GM21390 (cell line): ENCODE results near the gene HECTD3.
A peak's percentile ranks its signal among the peaks of the same experiment; 100 is the strongest.
"Not testable (repeated sequence)": the region's sequence is repeated elsewhere in the genome, so short reads cannot be mapped to it uniquely, and the experiment has no call there.

ENCODE experiments used
- ATAC-seq: cut with Tn5 transposase; IDR thresholded peaks from one replicate; pipeline ENCODE4 v1.9.1; 2021; ENCODE audit not compliant: unreplicated experiment

The HECTD3 gene

DNA sequence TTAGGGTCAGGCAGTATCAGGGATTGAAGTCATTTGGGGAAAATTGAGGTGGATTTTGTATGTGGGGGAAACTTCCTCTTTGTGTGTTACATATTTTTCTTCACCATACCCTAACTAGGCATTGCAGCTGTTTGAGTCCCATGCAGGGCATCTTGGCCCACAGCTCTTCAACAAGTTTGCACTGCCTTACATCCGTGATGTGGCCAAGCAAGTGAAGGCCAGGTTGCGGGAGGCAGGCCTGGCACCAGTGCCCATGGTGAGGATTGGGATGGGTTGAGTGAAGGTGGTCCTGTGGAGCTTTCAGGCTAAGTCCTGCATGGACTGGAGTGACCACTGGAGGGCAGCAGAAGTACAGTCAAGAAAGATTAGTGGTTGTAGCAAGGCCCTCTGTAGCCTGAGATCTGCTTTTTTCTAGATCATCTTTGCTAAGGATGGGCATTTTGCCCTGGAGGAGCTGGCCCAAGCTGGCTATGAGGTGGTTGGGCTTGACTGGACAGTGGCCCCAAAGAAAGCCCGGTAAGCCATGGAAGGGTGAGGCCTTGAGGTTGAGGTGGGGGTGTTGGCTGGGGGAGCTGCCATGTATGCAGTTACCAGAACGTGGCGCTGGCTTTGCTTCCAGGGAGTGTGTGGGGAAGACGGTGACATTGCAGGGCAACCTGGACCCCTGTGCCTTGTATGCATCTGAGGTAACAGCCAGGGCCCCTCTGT is 3.4 kb upstream of the HECTD3 start:
- ATAC-seq = no peak

GRCh38 chr1:45013551-45014209 is 2.6 kb upstream of the HECTD3 start:
- no peak for ATAC-seq

GRCh38 chr1:45012639-45013278 is 1.6 kb upstream of the HECTD3 start:
- no peak for ATAC-seq

GRCh38 chr1:45011837-45012638 is 914 bp upstream of the HECTD3 start, which contains the start of gene UROD:
Gene UROD, plus strand, starts transcription at chr1:45012254. Its CDS starts 12 bp downstream, at chr1:45012266.
- ATAC-seq = peak; percentile 67

DNA sequence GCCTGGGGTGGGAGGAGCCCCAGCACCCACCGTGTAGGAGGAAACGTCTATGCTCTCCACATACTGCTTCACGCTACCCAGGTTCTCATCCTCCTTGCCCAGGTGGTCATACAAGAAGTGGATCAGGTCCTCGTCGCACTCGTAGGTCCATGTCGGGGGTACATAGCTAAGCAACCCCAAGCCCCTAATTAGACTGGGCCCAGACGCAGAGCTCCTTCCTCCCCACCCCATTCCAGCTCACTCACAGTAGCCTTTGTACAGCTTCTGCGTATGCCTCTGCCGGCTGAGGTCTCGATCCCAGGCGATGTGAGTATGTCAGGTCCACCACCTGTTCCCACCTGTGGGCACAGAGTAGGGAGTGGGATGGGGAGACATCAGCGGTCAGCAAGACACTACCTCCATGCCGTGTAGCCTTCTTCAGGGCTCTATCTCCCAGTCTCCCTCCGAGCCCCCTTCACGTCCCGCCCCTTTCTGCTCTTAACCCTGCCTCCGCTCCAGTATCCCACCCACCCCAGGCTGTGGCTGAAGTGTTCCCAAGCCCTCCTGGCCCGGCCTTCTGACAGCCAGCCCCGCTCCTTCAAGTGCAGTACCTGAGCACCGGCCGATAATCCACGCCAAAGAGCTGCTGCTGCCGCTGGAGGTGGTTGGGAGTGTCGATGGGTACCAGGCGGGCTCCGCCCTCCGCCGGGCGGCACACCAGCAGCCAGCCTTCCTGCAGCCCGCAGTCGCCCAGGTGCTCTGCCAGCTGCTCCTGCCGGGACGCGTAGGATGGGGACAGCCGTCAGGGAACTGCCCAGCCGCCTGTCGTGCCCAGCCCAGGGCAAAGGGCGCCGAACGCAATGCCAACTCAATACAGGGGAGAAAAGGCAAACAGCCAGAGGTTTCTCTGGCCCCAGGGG is 919 bp downstream of the HECTD3 start:
- no peak for ATAC-seq

DNA sequence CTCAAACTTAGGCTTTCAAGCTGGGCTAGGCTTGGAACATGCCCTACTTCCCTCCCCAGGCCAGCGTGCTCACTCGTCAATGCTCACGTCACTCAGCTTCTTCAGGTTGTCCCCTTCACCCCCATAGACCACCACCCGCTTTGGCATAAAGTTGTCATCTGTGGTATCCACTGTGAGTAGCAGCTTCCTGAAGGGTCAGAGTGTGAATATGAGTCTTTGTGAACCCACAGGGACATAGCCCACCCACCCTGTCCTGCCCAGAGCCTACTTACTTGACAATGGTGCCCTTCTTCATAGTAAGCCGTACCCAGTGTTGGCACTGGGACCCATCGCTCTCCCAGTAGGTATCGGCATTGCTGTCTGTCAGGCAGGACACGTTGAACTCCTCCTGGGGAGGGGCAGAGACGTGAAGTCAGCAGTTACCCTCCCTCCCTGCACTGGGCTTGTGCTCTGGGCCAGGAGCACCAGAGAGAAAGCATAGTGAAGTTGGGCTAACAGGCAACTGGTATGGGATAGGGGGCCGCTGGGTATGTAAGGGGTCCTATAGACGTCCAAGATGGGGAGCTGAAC is 1.7 kb downstream of the HECTD3 start:
- ATAC-seq = no peak

DNA sequence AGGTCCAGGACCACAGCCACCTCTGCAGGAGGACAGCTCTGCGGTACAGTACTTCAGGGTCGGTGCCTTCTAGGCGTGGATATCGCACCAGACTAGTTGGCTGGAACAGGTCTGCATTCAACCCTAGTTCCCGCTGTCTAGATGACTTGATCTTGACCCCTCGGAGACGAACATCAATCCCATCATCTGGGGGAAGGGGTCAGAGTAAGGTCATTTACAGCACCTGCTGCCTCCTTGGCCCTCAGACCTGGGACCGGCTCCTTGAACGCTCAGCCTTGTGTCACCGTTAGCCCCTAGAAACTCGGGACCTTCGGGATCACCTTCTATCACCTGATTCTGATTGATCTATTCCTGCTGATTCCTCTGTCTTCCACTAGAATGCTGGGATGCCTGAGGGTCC is 2.6 kb downstream of the HECTD3 start:
- no peak for ATAC-seq

DNA sequence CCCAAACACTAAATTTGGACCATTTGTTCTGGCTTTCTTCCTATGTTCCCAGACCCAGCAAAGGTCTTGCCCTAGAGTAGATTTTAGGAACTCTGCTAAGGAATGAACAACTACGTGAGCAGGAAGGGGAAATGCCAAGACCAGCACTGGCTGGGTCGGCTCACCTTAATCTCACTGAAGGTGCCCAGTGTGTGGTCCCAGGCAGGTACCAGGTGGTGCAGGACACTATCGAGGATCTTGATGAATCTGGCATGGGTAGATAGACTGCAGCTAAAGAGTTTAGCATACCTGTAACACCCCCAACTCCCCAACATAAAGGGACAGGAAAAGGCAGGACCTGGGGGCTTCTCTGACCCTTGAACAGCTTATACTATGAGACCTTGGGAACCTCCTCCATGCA is 3.0 kb downstream of the HECTD3 start:
- ATAC-seq = no peak

GRCh38 chr1:45007311-45007710 is 3.8 kb downstream of the HECTD3 start:
- ATAC-seq = no peak

- ATAC-seq = no peak
Measured at GRCh38 chr1:45005761-45006160, 5.4 kb downstream of the HECTD3 start.

- ATAC-seq = no peak
Measured at GRCh38 chr1:45004281-45004920, 6.7 kb downstream of the HECTD3 start.

DNA sequence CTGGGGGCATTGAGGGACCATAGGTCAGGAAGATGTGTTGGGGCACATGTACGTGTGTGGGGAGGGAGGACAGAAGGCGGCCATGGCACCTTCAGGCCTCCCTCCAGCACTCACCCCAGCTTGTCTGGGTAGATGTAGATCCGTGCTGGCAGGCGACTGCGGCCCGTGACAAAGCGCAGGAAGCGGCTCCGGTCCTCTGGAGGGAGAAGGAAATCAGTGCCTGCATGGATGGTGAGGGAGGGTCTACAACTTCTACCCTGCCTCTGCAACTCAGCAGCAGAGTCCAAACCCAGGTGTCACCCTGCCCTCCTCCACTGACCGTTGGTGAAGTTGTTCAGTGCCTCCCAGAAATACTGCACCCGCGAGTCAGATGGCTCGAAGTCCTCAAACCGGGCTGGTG is 7.4 kb downstream of the HECTD3 start:
- no peak for ATAC-seq

DNA sequence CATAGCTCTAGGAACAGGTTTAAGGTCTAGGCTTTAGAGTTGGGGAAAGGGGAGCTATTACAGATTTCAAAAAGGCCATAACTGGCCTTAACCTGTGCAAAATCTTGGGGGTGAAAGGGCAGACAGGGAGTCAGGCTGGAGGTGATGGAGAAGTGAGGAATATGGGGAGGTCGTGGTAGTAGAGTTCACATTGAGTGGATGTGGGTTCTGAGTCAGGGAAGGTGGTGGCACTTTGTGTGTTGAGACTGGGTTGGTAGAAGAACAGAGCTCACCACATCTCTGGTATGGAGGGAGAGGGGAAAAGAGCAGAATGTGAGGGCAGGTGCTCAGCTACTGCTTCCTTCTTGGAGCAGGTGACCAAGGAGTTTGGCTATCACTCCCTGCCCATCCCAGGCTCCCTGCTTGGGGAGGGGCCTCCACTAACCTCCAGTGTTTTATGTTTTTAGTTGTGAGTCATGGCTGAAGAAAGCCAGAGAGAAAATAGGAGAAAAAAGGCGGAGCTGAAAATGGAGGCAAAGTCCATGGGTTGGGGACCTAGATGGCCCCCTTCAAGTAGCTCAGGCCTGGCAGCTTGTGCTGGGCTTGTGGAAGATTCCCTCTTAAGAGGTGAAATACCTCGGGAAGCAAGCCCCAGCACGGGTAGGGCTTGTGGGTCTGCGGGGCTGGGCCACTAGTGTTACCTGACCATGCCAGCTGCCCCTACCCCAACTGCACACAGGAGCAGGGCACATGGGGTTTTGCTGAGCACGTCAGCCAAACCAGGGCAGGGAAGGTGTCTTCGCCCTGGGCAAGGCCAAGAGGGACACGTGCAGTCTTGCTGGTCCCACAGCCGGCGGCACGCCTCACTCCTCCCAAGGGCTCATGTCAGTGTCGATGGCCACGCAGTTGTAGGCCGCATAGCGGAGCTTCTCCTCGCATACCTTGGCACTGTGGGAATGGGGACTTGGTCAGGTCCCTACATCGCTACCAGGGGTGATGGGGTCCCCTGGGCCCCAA is 8.2 kb downstream of the HECTD3 start:
- ATAC-seq = no peak

DNA sequence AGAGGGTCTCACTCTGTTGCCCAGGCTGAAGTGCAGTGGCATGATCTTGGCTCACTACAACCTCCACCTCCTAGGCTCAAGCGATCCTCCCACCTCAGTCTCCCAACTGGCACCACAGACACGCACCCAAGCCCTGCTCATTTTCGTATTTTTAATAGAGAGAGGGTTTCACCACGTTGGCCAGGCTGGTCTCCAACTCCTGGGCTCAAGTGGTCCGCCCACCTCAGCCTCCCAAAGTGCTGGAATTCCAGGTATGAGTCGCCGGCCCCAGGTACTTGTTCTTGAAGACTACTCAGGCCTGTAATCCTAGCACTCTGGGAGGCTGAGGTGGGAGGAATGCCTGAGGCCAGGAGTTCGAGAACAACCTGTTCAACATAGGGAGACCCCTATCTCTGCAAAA is 9.5 kb downstream of the HECTD3 start:
- not testable (repeated sequence) for ATAC-seq

DNA sequence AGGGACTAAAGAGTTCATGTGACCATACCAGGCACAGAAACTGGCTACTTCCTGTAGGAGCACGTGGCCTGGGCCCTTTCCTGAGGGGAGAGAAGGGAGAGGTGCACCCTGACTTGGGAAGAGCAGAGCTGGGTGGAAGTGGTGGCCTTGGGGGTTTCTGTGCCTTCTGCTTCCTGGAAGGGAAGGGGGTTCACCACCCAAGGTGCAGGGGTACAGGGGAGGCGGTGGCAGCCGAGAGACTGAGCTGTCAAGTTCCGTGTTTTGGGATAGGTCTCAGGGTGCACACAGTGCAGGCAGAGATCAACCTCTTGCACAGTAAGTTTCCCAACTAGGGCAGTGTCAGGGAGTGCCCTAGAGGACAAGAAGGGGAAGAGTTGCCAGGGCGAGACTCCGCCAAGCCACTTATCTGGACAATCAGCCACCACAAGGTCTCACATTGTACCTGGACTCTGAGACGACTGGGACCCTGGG is 10.1 kb downstream of the HECTD3 start:
- ATAC-seq = no peak

DNA sequence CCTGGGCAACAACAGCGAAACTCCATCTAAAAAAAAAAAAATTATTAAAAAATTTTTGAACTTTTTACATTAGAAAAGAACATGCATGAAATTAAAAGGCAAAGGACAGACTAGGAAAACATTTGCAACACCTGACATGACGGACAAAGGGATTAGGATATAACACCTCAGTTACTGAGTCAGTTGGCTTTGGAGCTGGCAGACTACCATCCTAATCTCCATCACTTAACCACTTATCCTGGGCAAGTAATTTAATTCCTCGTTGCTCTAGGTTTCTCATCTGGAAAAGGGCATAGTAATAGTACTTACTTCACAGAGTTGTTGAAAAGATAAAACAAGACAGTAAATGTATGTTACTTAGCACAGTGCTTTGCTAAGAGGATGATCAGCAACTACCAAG is 11.9 kb downstream of the HECTD3 start:
- ATAC-seq = no peak

GRCh38 chr1:44995467-44996238 is 15.5 kb downstream of the HECTD3 start:
- ATAC-seq = no peak
